ENCODE results near the gene PMP22. TPM values are rescaled to one million over a fixed set of nuclear protein-coding genes. Genes with fewer than 3 reads are reported as not detected.

Gene PMP22
- total and polyA plus RNA-seq, 2 of the 13 experiments (the other 11 are each of a cell fraction or from before 2014, with no cell fraction given): 5.7 to 6.2 TPM

- TF ChIP-seq ZSCAN21 (CRISPR knock-in tag; IDR thresholded peaks at IDR 0.05; ENCODE audit: borderline replicate concordance) (no peak), ZNF512 (CRISPR knock-in tag; IDR thresholded peaks at IDR 0.05) (no peak), ZNF724P (CRISPR knock-in tag; IDR thresholded peaks at IDR 0.05; ENCODE audit: borderline replicate concordance) (no peak)
Observed at GRCh38 chr17:15233971-15234370, 31.2 kb downstream of the PMP22 start (continued).

GRCh38 chr17:15233022-15233805 is 31.9 kb downstream of the PMP22 start:
- peak; percentile 95 for FAIRE-seq
- no peaks in the 10 kb centered on the region for H4K20me1 ChIP-seq (ENCODE audit: insufficient read depth, low read length)
- peaks cover 29% of the 10 kb centered on the region for H3K4me1 ChIP-seq (ENCODE audit: insufficient read depth, low read length)
- BruUV-seq (replicated peaks): no TSS peak
- H3K9ac ChIP-seq (ENCODE audit: insufficient read depth, low read depth, low read length): no peak overlapping the region
- 69% methylated on average over 4 of the region's 4 CpGs for WGBS (ENCODE audit: low lambda C conversion rate)
- in situ Hi-C loops (cut with HindIII; ENCODE audit: extremely low pct_ligation_motif_present, low pct_unique_long_range_greater_than_20kb): no loop called here
- no peak overlapping the region for H3K4me2 ChIP-seq (ENCODE audit: low read depth, low read length)
- H3K36me3 ChIP-seq (replicated peaks in 1 of 2; ENCODE audit: control insufficient read depth in 1 of 2, insufficient read depth in 2 of 2, low read length in 2 of 2): no peaks in the 10 kb centered on the region
- ChIA-PET POLR2A (no interaction called here), CTCF (ENCODE audit: low intra/inter-chr PET ratio, low total read pairs) (interaction anchor here (1.3 kb wide), 1 partner anchor 24 kb away, joined by 7 read pairs; no protein-coding TSS in a partner anchor)
- H3K79me2 ChIP-seq (ENCODE audit: insufficient read depth, low read length): no peaks in the 10 kb centered on the region
- peak; percentile 60 for DNase-seq (ENCODE audit: low spot score)
- peak; percentile 95 for ATAC-seq
- no peak overlapping the region for H3K4me3 ChIP-seq (replicated peaks in 1 of 3; ENCODE audit: insufficient read depth in 1 of 3, low read depth in 2 of 3, low read length in 3 of 3)
- no peak overlapping the region for H2AFZ ChIP-seq (ENCODE audit: low read length)
- H3K27ac ChIP-seq (ENCODE audit: extremely low read length, insufficient read depth, low read length): no peak overlapping the region
- intact Hi-C loops (cut with micrococcal nuclease; ENCODE audit: unreplicated experiment): no loop called here
- no peaks in the 10 kb centered on the region for H3K9me3 ChIP-seq (ENCODE audit: low read length)
- no peaks in the 10 kb centered on the region for H3K27me3 ChIP-seq (ENCODE audit: control insufficient read depth in 1 of 2, insufficient read depth in 2 of 2, low read length in 2 of 2)
- TF ChIP-seq ZNF563 (CRISPR knock-in tag; IDR thresholded peaks at IDR 0.05): no peak
- no peak for TF ChIP-seq ZZZ3 (CRISPR knock-in tag; IDR thresholded peaks at IDR 0.05; ENCODE audit: borderline replicate concordance)
- TF ChIP-seq PRDM4 (CRISPR knock-in tag; IDR thresholded peaks at IDR 0.05; ENCODE audit: borderline replicate concordance): no peak
- TF ChIP-seq FOSL2 (CRISPR knock-in tag; IDR thresholded peaks at IDR 0.05): peak; percentile 55
- no peak for TF ChIP-seq ERF (CRISPR knock-in tag; IDR thresholded peaks at IDR 0.05)
- no peak for TF ChIP-seq KDM5B (CRISPR knock-in tag; IDR thresholded peaks at IDR 0.05; ENCODE audit: borderline replicate concordance)
- no peak for TF ChIP-seq CBX5 (CRISPR knock-in tag; IDR thresholded peaks at IDR 0.05; ENCODE audit: borderline replicate concordance)
- no peak for TF ChIP-seq ZNF879 (CRISPR knock-in tag; IDR thresholded peaks at IDR 0.05)
- 0 out of 2 replicates have a peak, but pooled peaks have one; percentile 12 for TF ChIP-seq RXRB (CRISPR knock-in tag; IDR thresholded peaks at IDR 0.05; ENCODE audit: borderline replicate concordance)
- peak; percentile 33 for TF ChIP-seq XRCC5 (optimal IDR thresholded peaks at IDR 0.05; ENCODE audit: low read length)
- TF ChIP-seq RFX3 (CRISPR knock-in tag; IDR thresholded peaks at IDR 0.05): no peak
- TF ChIP-seq TBX3 (IDR thresholded peaks at IDR 0.05; ENCODE audit: borderline replicate concordance): no peak
- no peak for TF ChIP-seq PTBP1 (IDR thresholded peaks at IDR 0.05; ENCODE audit: low read depth, low read length, poor library complexity, severe bottlenecking)
- TF ChIP-seq ZNF720 (CRISPR knock-in tag; IDR thresholded peaks at IDR 0.05): no peak
- no peak for TF ChIP-seq NFKB2 (CRISPR knock-in tag; IDR thresholded peaks at IDR 0.05; ENCODE audit: borderline replicate concordance)
- peak; percentile 7; the same call in 1 of the 2 replicates for TF ChIP-seq MAFF (IDR thresholded peaks at IDR 0.05; ENCODE audit: low read depth, low read length)
- TF ChIP-seq HNF4A (CRISPR knock-in tag; IDR thresholded peaks at IDR 0.05): peak; percentile 63; the same call in 1 of the 2 replicates
- TF ChIP-seq SMC3 (IDR thresholded peaks at IDR 0.05; ENCODE audit: low read length): peak; percentile 42; the same call in 1 of the 2 replicates

Data from HepG2 (cell line).